NB4 (cell line): ENCODE results near the gene SRGAP1.

Experiments used
- MYC ChIP-seq: IDR thresholded peaks from 2 replicates; pipeline ENCODE4 v1.6.1; 2011; ENCODE audit warnings: low read depth, low read length
- POLR2A ChIP-seq: IDR thresholded peaks from 2 replicates; pipeline ENCODE4 v1.6.1; 2011; ENCODE audit warnings: mild to moderate bottlenecking; ENCODE audit not compliant: insufficient read length; ENCODE audit errors: extremely low read depth
- TF ChIP-seq, protein P1 (sequence below): IDR thresholded peaks from one replicate; pipeline ENCODE4 v1.5.1; 2012; ENCODE audit warnings: low read depth, low read length

DNA sequence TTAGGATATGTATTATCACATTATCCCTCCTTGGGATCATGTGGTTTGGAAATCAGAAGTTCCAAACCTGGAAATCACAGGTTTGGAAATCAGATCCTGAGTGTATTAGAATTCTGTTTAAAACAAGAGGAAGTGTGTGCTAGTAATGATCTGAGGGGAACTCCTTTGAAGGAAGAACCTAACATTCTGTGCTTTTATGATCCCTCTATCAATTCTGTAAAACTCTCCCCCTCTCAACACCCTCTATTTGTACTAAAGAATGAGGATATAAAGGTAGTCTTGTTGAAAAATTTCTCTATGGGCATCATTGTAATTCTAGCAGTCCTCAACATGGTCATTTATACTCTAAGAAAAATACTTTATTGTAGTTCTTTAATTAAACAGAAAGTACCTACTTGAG is 97.4 kb downstream of the SRGAP1 start:
- TF ChIP-seq POLR2A (no peak), MYC (no peak)
- TF ChIP-seq, protein P1, sequence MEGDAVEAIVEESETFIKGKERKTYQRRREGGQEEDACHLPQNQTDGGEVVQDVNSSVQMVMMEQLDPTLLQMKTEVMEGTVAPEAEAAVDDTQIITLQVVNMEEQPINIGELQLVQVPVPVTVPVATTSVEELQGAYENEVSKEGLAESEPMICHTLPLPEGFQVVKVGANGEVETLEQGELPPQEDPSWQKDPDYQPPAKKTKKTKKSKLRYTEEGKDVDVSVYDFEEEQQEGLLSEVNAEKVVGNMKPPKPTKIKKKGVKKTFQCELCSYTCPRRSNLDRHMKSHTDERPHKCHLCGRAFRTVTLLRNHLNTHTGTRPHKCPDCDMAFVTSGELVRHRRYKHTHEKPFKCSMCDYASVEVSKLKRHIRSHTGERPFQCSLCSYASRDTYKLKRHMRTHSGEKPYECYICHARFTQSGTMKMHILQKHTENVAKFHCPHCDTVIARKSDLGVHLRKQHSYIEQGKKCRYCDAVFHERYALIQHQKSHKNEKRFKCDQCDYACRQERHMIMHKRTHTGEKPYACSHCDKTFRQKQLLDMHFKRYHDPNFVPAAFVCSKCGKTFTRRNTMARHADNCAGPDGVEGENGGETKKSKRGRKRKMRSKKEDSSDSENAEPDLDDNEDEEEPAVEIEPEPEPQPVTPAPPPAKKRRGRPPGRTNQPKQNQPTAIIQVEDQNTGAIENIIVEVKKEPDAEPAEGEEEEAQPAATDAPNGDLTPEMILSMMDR: no peak
